ENCODE measurements around the gene ENPP1. TPM values are rescaled to one million over a fixed set of nuclear protein-coding genes. Genes with fewer than 3 reads are reported as not detected.

Gene ENPP1
- total RNA-seq, 2 experiments from 2014 or later, result 0.34 TPM; not detected in 1

GRCh38 chr6:131821010-131821807, 13.4 kb downstream of the ENPP1 start:
- BruUV-seq (replicated peaks), result no TSS peak
- no peak for DNase-seq (ENCODE audit: low spot score)
- no peaks in the 10 kb centered on the region for H3K9me2 ChIP-seq (ENCODE audit: insufficient read depth, low read length)
- ChIA-PET CTCF (ENCODE audit: unreplicated experiment) (no interaction called here), POLR2A (no interaction called here)
- no peak overlapping the region for H3K27ac ChIP-seq (ENCODE audit: low read depth, low read length, poor library complexity, severe bottlenecking)
- no peaks in the 10 kb centered on the region for H3K4me1 ChIP-seq (ENCODE audit: insufficient read depth, low read length, poor library complexity, severe bottlenecking)
- H3K9me3 ChIP-seq (ENCODE audit: low read length), result no peaks in the 10 kb centered on the region
- H2AFZ ChIP-seq (ENCODE audit: low read length), result no peak overlapping the region
- TF ChIP-seq CTCF (conservative IDR thresholded peaks at IDR 0.05; ENCODE audit: low read length) (no peak), EZH2phosphoT487 (IDR thresholded peaks at IDR 0.05; ENCODE audit: borderline replicate concordance, low read depth, low read length) (no peak)
- no peak overlapping the region for H3K4me2 ChIP-seq (ENCODE audit: low read length)
- no peaks in the 10 kb centered on the region for H3K79me2 ChIP-seq (ENCODE audit: insufficient read depth, low read depth, low read length)
- H3K4me3 ChIP-seq (ENCODE audit: low read depth, low read length, poor library complexity, severe bottlenecking), result no peak overlapping the region
- intact Hi-C loops (cut with micrococcal nuclease; ENCODE audit: unreplicated experiment), result no loop called here
- no peaks in the 10 kb centered on the region for H3K36me3 ChIP-seq (ENCODE audit: insufficient read depth, low read length)
- H4K20me1 ChIP-seq (ENCODE audit: insufficient read depth, low read length), result no peaks in the 10 kb centered on the region

- CTCF ChIA-PET (ENCODE audit: unreplicated experiment), result no interaction called here
- POLR2A ChIA-PET, result interaction anchor here (0.6 kb wide), 2 partner anchors 74 to 114 kb away, joined by 3 read pairs; no protein-coding TSS in a partner anchor
- Histone ChIP-seq H2AFZ (ENCODE audit: low read length) (no peak overlapping the region), H3K4me2 (ENCODE audit: low read length) (no peak overlapping the region), H4K20me1 (ENCODE audit: insufficient read depth, low read length) (no peaks in the 10 kb centered on the region), H3K4me3 (ENCODE audit: low read depth, low read length, poor library complexity, severe bottlenecking) (no peak overlapping the region), H3K79me2 (ENCODE audit: insufficient read depth, low read depth, low read length) (no peaks in the 10 kb centered on the region), H3K27ac (ENCODE audit: low read depth, low read length, poor library complexity, severe bottlenecking) (no peak overlapping the region), H3K4me1 (ENCODE audit: insufficient read depth, low read length, poor library complexity, severe bottlenecking) (no peaks in the 10 kb centered on the region), H3K9me2 (ENCODE audit: insufficient read depth, low read length) (no peaks in the 10 kb centered on the region), H3K9me3 (ENCODE audit: low read length) (no peaks in the 10 kb centered on the region), H3K36me3 (ENCODE audit: insufficient read depth, low read length) (no peaks in the 10 kb centered on the region)
- no peak for TF ChIP-seq EZH2phosphoT487 (IDR thresholded peaks at IDR 0.05; ENCODE audit: borderline replicate concordance, low read depth, low read length)
- TF ChIP-seq CTCF (conservative IDR thresholded peaks at IDR 0.05; ENCODE audit: low read length), result no peak
- no TSS peak for BruUV-seq (replicated peaks)
- no peak for DNase-seq (ENCODE audit: low spot score)
- intact Hi-C loops (cut with micrococcal nuclease; ENCODE audit: unreplicated experiment), result no loop called here
Measured at GRCh38 chr6:131822119-131822518, 14.3 kb downstream of the ENPP1 start.

DNA sequence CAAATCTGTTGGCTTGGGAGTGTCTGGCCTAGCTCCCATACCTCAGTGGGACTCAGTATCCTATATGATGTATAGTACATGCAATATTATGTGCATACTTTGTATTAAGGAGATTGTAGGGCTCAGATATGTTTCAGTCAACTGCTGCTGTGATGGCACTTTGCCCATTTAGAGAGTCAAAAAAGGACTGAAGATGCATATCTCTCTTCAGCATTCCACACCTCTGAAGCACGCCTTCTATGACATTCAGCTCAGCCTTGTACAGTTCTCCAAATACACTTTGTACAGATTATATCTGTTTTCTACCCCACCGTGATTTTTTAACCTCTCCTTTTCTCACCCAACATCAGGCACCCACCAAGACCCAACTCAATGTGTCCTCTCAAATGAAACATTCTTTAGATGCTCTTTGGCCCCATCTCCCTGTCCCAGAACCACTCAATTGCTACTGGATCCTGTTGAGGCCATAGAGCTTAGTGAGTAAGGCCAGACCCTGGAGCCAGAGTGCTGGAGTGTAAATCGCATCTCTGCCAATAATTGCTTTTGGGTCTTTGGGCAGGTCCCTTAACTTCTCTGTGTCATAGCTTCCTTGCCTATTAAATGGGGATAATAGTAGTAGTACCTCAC, 15.6 kb downstream of the ENPP1 start:
- CTCF ChIA-PET (ENCODE audit: unreplicated experiment), result no interaction called here

More for the DNA sequence above, 15.6 kb downstream of the ENPP1 start:
- Histone ChIP-seq H3K4me3 (ENCODE audit: low read depth, low read length, poor library complexity, severe bottlenecking) (no peak overlapping the region), H3K27ac (ENCODE audit: low read depth, low read length, poor library complexity, severe bottlenecking) (no peak overlapping the region), H2AFZ (ENCODE audit: low read length) (no peak overlapping the region), H4K20me1 (ENCODE audit: insufficient read depth, low read length) (no peaks in the 10 kb centered on the region), H3K79me2 (ENCODE audit: insufficient read depth, low read depth, low read length) (no peaks in the 10 kb centered on the region), H3K4me1 (ENCODE audit: insufficient read depth, low read length, poor library complexity, severe bottlenecking) (no peaks in the 10 kb centered on the region), H3K9me2 (ENCODE audit: insufficient read depth, low read length) (no peaks in the 10 kb centered on the region), H3K9me3 (ENCODE audit: low read length) (no peaks in the 10 kb centered on the region), H3K36me3 (ENCODE audit: insufficient read depth, low read length) (no peaks in the 10 kb centered on the region), H3K4me2 (ENCODE audit: low read length) (no peak overlapping the region)
- DNase-seq (ENCODE audit: low spot score), result no peak
- intact Hi-C loops (cut with micrococcal nuclease; ENCODE audit: unreplicated experiment), result no loop called here
- POLR2A ChIA-PET, result no interaction called here
- TF ChIP-seq CTCF (conservative IDR thresholded peaks at IDR 0.05; ENCODE audit: low read length), result no peak
- TF ChIP-seq EZH2phosphoT487 (IDR thresholded peaks at IDR 0.05; ENCODE audit: borderline replicate concordance, low read depth, low read length), result no peak
- BruUV-seq (replicated peaks), result no TSS peak

All from OCI-LY7 (cell line).